Activated CD4-positive, CD25-positive, alpha-beta regulatory T cell treated with anti-CD3 and anti-CD28 coated beads, Interleukin-2, amount 50 U/mL, for 16 hours (primary cell): ENCODE measurements around the gene CASZ1.

Source experiments
- DNase-seq: peaks from one replicate; pipeline ENCODE4 v3.0.0-alpha.2; 2020; ENCODE audit warnings: low read depth, low spot score

Gene CASZ1

GRCh38 chr1:10652626-10653025, 143.8 kb downstream of the CASZ1 start:
- no peak for DNase-seq

DNA sequence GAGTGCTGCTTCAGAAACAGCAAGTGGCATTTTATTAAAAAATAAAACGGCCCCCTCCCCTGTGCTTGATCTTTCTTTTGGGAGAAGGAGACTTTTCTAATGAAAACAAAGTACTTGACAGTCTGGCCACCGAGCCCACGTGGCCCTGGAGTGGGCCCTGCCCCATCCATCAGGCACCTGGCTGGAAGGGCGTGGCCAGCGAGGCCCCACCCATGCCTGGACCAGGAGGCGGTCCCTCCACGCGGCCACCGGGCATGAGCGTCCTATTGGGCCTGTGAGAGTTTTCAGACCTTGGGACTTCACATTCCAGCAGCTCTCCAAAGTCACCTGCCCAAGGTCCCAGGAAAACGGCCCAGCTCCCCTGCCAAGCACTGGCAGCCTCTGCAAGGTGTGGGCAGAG, 144.7 kb downstream of the CASZ1 start:
- no peak for DNase-seq

DNA sequence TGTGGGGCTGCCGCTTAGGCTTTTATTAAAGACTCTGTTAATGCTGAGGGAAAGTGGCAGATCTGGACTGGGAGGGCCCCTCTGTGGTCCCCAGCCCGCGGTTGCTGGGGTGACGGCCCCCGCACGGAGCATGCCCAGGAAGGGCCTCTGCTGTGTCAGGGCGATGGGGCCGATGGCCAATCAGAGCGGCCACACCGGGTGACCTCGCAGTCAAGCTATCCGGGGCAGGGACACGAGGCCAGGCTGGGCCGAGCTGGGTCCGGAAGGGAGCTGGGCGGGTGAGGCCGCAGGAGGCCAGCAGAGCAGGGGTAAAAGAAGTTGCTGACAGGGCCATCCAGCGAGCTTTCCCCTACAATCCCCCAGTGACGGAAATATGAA, 145.1 kb downstream of the CASZ1 start:
- no peak for DNase-seq

- no peak for DNase-seq
Measured at GRCh38 chr1:10650556-10651388, 145.7 kb downstream of the CASZ1 start.

DNA sequence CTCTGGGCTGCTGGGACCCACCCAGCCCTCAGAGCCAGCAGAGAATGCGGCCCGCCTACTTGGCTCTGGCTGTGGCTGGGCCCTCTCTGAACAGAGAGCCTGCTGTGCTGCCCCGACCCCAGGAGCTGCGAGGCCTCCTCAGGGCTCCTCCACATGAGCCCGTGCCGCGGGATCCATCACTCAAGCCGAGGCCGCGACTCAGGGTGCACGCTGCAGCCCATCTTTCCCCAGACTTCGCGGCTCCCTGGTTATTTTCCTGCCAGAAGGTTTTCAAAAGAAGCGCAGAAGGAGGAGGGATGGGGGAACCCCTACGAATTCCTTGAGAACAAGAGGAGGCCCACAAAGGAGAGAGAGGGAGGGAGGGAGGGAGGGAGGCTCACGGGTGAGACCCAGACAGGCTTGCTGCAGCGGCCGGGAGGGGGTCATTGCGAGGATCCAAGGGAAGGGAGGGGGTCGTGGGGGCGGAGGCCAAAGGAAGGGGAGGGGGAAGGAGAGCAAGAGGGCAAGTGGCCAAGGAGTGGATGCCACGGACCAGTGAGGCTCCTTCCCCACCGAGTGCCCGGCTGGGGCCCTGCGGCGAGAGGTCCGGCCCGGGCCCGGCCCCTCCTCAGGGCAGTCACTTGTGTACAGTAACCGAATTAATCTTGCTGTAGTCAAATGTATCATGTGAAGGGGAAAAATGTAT, 146.8 kb downstream of the CASZ1 start:
- DNase-seq = no peak

DNA sequence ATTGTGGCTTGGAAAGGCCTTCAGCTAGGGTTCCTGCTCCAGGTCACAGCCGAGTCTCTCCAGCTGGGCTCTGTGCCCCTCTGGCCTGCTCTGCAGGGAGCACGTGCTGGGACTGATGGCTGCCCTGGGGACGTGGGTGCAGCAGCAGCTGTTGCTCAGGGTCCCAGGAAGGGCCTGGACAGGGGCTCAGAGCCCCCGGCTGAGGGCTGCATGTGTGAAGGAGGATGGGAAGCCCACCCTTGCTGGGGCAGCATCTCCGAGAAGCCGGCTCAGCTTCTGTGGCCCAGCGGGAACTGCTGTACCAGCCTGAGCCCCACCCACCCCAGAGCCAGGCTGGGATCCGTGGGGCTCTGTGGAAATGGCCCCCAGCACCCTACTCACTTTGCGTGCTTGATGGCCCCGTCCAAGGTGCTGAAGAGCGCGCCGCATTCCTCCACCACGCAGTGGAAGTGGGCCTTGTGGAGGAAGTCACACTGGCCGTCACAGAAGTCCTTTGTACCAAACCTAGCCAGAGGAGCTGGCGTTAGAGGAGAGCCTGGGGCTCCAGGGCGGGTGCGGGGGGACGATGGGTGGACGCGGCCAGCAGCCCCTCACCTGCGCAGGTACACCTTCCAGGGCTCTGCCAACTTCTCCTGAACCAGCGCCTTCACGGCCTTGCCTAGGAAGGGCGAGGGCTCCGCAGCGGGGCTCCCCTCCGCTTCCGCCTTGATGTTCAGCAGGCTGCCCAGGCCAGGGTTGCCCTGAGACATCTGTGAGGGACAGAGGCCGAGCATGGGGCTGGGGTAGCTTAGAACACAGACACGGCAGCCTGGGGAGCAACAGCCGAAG, 147.5 kb downstream of the CASZ1 start:
- DNase-seq = no peak

DNA sequence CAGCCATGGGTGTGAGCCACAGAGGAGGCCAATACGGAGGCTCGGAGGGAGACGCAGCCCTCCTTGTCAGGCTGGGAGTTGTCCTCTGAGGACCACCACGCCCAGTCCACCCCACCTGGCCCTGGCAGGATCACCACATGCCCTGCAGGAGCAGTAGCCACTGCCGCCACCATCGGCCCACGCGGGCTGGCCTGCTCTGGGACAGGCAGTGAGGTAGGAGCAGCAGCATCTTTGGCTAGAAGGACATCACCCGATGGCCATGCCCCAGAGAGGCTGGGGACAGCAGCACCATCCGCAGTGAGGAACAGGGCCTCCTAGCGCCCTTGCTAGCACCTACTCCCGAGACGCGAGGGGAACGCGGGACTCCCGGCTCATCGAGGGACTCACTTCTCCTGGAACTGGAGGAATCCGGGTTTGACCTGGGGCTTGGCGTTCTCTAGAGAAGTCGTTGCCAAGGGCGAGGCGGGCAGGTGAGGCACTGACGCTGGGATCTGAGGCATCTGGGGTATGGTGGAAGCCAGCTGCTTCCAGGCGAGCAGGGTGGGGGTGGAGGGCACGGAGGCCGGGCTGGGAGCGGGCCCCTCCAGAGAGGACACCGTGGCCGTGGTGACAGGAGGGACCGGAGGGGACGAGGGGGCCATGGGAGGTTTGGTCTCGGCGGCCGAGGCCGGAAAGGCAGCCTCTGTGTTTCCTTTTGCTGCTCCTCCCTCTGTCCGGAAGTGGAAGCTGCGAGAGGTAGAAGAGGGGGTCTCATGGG, 148.9 kb downstream of the CASZ1 start:
- DNase-seq = no peak

DNA sequence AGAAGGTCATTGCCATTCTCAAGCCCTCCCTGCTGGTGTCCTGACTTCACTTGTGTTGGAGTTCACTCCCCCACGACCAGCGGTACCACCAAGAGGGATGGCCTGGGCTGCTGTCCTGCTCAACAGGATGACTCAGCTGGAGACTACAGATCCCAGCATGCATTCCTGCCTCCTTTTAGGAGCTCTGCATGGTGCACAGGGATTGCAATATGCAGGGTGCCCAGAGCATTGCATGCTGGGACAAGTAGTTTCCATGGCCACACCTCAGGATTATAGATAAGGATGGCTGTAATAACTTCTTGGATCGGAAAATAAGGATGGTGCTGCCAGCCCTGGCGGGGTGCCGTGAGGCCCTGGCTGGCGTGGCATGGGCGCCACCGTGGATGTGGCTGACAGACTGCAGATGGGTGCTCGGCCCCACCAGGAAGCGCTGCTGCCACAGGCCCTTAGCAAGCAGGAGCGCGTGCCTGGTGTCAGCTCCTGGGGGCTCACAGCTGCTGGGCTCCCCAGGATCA, 150.0 kb downstream of the CASZ1 start:
- no peak for DNase-seq

DNA sequence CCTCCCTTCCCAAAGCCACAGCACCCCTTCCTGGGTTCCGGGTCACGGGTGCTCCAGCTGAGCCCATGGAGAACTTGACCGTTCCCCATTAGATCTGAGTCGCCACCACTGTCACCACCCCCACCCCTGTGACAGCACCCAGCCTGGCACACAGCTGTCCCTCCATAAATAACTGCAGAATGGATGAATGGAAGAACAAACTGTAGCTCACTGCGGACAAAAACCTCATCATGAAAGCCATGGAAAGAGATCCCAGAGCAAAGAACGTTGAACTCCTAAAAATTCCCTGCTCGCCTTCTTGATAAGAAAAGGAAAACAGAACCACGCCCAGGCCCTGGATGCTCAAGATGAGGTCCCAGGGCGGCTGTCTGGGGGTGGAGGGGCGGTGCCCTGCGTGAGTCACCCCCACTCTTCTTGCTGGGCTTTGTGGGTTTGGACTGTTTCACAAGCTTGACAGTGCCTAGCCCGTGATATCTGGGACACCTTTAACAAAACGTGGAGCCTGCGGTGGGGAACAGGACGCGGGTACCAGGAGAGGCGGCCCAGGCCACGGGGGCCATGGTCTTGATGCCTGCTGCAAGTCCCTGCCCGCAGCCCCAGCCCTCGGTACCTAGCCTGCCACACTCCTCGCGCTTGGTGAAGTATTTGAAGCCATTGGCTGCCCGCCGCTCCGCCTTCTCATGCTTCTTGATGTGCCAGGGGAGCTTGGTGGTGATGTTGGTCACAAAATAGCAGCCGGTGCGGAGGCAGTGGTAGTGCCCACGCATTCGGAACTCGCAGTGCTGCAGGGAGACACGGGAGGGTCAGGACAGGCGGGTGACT, 151.9 kb downstream of the CASZ1 start:
- no peak for DNase-seq

DNA sequence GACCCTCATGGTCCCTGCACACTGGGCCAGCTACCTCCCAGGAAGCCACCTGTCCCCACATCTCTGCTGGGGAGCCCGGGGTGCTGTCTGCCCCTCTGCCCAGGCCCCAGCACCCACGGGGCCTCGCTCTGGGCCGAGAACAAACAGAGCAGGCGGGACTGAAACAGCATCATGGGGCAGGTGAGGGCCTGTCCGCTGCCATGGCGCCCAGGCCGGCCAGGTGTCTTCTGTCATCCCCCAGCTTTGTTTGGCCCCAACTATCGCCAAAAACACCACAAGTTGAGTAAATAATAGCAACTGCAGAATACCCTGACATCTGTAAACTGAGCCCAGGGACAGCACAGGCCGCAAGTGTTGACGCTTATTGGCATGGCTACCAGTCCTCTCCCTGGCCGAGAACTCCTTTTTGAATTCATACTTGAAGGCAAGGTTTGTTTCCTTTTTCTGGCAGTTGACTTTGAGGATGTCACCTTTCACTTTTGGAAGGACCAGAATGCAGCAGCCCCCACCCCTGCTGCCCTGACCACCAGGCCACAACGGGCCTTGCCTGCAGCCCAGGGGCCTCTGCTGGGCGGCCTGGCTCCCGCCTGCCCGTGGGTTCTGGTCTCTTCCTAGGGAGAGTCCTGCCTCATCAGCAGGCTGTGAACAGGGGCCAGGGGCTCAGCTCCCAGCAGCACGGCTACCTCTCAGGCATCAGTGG, 152.7 kb downstream of the CASZ1 start:
- DNase-seq = no peak

GRCh38 chr1:10642403-10643080, 153.9 kb downstream of the CASZ1 start:
- DNase-seq = no peak

- DNase-seq = no peak
Measured at GRCh38 chr1:10641976-10642375, 154.5 kb downstream of the CASZ1 start.

DNA sequence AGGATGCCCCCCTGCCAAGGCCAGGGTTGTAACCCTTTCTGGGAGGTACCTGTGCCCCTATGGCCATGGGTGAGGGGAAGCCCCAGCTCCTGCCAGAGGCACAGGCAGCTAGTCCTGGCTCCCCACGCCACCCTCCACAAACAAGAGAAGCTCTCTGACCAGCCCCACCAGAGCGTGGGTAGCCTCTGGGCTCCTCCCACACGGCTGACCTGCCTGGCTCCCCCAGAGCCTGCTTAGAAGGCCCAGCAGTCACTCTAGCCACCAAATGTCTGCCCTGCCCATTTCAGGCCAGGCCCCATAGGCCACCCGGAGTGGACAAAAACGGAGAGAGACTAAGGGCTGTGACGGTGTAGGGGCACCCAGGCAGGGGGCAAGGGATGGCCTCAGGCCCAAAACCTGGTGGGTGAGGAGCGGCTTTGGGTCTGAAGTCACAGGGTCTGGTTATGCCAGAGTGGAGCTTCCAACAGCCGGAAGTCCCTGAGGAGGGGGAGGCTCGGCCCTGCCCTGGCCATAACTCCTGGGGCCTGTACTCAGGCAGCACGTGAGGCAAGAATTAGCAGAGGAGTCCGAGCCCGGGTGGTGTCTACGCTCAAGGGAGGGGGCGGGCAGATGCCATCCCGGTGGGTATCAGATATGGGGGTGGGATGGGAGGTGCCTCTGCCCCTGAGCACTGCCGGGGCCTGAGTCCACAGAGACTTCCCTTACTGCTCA, 155.4 kb downstream of the CASZ1 start:
- DNase-seq = no peak

DNA sequence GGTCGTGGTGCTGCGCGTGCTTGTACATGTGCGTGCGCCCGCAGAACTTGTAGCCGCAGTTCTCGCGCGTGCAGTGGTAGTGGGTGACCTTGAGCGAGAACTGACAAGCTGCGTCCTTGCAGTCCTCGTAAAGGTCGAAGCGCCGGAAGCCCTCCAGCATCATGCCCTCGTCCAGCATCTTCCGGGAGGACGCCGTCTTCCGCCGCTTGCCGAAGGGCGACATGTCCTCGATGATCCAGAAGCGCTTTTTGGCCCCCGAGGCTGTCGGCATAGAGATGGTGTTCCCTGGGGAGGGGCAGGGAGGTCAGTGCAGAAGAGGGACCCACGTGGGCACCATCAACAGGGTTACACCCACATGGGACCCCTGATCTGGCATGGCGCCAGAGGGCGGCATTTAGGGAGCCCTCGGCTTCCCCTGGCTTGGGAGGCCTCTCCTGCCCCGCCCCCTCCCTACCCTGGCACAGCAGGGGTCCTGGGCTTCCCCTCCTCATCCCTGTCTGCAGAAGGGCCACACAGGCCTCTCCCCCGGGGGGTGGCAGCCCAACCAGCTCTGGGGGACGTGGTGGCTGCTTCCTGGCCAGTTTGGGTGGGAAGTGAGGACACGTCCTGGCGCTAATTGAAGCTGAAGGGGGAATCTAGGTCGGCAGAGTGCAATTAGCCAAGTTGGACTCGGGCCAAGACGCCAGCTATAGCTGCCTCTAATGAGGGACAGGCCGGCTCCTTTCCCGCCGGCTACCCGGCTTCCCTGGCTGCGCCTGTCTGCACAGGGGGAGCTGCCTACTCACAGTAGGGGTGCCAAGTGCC, 156.5 kb downstream of the CASZ1 start:
- DNase-seq = no peak

GRCh38 chr1:10639011-10639774, 157.3 kb downstream of the CASZ1 start:
- no peak for DNase-seq

DNA sequence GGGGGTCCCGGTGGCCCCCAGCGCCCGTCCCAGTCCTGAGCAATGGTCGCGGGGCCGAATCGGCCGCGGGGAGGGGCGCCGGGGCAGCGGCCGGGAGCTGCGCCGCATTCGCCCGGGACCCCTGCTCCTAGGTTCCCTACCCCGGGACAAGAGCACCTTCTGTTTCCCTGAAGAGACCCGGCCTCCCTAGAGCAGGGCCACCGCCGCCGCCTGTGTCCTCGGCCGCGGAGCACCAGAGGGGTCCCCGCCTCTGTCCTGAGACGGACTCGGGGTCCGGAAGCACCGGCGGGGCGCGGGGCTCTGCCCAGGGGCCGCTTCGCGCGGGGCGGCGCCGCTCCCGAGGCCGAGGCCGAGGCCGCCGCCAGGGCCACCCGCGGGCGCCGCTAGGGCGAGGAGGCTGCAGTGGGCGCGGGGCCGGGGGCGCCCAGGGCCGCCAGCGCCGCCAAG, 157.9 kb downstream of the CASZ1 start:
- DNase-seq = no peak
